Muscle layer of colon (tissue), 2 donors: ENCODE measurements around the gene CCDC178.
"Not testable (repeated sequence)": the region's sequence is repeated elsewhere in the genome, so short reads cannot be mapped to it uniquely, and the experiment has no call there.

ENCODE experiments used
- H3K27ac ChIP-seq: one replicate; pipeline ENCODE4 v1.7.0; 2013; ENCODE audit warnings: low read depth, mild to moderate bottlenecking, low read length, moderate library complexity
- H3K27me3 ChIP-seq, 2 donors: one replicate each; pipeline ENCODE4 v1.7.0; 2013; ENCODE audit warnings: low read length in 2 of 2, mild to moderate bottlenecking in 2 of 2; ENCODE audit not compliant: insufficient read depth in 2 of 2, control insufficient read depth in 1 of 2
- H3K36me3 ChIP-seq: one replicate; pipeline ENCODE4 v1.7.0; 2013; ENCODE audit warnings: mild to moderate bottlenecking, low read length; ENCODE audit not compliant: insufficient read depth
- H3K4me1 ChIP-seq: one replicate; pipeline ENCODE4 v1.7.0; 2013; ENCODE audit warnings: mild to moderate bottlenecking, low read length; ENCODE audit not compliant: insufficient read depth
- H3K4me3 ChIP-seq, 2 donors: one replicate each; pipeline ENCODE4 v1.7.0; 2013; ENCODE audit warnings: low read length in 2 of 2, low read depth in 1 of 2, mild to moderate bottlenecking in 1 of 2, moderate library complexity in 1 of 2
- H3K9ac ChIP-seq: one replicate; pipeline ENCODE4 v1.7.0; 2013; ENCODE audit warnings: low read length
- H3K9me3 ChIP-seq: one replicate; pipeline ENCODE4 v1.7.0; 2013; ENCODE audit warnings: mild to moderate bottlenecking, low read length
- donor health status: abdominal sarcoma.
- donor health status: Adenocarcinoma of cecum.

The CCDC178 gene

DNA sequence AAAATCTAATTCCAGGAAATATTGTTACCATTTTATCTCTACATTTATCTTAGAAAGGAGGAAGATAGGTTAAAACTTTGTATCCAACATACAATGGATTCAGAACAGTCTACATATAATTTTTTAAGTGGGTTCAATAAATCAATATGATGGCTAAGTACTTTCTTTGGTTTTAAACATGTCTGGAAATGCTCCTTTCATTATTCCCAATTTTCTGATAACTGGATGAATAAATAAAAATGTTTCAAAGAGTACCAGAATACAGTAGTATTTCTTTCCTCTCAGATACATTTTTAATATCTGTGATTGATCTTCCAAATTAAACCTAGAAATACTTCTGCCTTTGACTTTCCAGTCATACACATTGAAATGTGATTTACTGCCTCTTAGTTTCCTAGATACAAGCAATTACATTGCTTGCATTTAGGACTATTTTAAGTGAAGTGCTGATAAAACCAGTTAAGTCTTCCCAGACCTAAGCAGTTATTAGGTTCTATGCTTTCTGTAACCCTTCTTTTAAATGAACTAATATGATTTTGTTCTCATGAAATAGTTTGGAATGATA, 283.5 kb downstream of the CCDC178 start:
- Histone ChIP-seq H3K27ac (no peak overlapping the region), H3K27me3 (no peaks in the 10 kb centered on the region), H3K4me3 (no peak overlapping the region), H3K36me3 (no peaks in the 10 kb centered on the region), H3K9ac (no peak overlapping the region), H3K4me1 (no peaks in the 10 kb centered on the region), H3K9me3 (no peaks in the 10 kb centered on the region)

DNA sequence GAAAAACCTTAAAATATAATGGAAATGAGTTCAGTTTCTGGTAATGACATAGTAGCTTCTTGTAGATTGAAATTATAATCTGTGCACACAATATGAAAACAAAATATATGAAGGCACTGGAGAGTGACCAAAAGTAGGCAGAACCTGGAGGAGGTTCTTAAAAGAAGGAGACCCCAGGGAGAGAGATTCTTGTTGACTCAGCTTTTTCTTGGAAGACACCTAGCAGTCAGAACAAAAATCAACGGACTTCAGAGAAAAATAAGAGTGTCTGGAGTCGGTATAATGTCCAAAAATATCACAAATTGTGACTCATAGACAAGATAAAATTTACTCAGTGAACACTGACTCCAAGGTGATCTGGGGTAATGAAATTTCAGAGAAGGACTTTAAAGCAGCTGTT, 286.5 kb downstream of the CCDC178 start:
- Histone ChIP-seq H3K27ac (no peak overlapping the region), H3K4me1 (no peaks in the 10 kb centered on the region), H3K36me3 (no peaks in the 10 kb centered on the region), H3K9ac (no peak overlapping the region), H3K9me3 (no peaks in the 10 kb centered on the region), H3K27me3 (no peaks in the 10 kb centered on the region), H3K4me3 (no peak overlapping the region)

DNA sequence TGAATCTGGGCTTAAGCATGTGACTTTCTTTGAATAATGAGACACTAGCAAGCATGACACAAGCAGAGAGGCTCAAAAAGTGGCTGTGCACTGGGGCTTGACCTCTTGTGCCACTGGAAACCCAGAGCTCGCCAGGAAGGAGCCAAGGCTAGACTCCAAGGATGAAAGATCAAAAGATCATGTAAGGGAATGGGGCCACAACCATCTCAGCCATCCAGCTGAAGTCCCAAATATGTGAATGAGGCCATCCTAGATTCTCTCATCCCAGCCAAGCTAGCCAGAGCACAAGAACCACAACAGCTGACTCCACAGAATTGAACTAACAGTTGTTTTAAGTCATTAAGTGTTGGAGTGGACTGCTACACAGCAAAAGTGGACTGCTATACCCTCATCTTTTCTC, 288.1 kb downstream of the CCDC178 start:
- H3K4me1 ChIP-seq = no peaks in the 10 kb centered on the region
- H3K36me3 ChIP-seq = no peaks in the 10 kb centered on the region
- no peak overlapping the region for H3K27ac ChIP-seq
- H3K4me3 ChIP-seq = no peak overlapping the region
- no peaks in the 10 kb centered on the region for H3K9me3 ChIP-seq
- H3K27me3 ChIP-seq = no peaks in the 10 kb centered on the region
- no peak overlapping the region for H3K9ac ChIP-seq

DNA sequence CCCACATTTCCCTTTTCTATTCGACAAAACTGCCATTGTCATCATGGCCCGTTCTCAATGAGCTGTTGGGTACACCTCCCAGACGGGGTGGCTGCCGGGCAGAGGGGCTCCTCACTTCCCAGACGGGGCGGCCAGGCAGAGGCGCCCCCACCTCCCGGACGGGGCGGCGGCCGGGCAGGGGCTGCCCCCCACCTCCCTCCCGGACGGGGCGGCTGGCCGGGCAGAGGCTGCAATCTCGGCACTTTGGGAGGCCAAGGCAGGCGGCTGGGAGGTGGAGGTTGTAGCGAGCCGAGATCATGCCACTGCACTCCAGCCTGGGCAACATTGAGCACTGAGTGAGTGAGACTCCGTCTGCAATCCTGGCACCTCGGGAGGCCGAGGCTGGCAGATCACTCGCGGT, 292.7 kb downstream of the CCDC178 start:
- not testable (repeated sequence) for H3K27ac ChIP-seq, H3K4me3 ChIP-seq, H3K4me1 ChIP-seq, H3K9me3 ChIP-seq, H3K27me3 ChIP-seq, H3K9ac ChIP-seq, H3K36me3 ChIP-seq

DNA sequence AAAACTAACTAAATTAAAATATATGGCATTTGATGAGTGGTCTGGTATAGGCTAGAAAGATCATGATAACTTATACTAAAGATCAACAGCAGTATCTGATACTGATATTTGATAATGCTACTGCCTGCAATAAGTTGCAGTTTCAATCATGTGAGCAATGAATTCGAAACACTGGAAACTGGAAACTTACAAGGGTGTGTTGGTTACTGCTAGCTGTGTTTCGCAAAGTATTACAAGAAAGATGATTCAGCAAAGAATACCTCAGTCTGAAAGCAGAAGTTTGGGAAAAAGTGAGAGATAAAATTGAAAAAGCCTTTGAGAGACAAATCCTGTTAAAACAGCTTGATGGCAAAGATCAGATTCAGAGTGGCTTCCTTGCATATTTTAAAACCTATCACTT, 294.5 kb downstream of the CCDC178 start:
- Histone ChIP-seq H3K27ac (no peak overlapping the region), H3K27me3 (no peaks in the 10 kb centered on the region), H3K36me3 (no peaks in the 10 kb centered on the region), H3K9me3 (no peaks in the 10 kb centered on the region), H3K4me1 (no peaks in the 10 kb centered on the region), H3K9ac (no peak overlapping the region), H3K4me3 (no peak overlapping the region)

DNA sequence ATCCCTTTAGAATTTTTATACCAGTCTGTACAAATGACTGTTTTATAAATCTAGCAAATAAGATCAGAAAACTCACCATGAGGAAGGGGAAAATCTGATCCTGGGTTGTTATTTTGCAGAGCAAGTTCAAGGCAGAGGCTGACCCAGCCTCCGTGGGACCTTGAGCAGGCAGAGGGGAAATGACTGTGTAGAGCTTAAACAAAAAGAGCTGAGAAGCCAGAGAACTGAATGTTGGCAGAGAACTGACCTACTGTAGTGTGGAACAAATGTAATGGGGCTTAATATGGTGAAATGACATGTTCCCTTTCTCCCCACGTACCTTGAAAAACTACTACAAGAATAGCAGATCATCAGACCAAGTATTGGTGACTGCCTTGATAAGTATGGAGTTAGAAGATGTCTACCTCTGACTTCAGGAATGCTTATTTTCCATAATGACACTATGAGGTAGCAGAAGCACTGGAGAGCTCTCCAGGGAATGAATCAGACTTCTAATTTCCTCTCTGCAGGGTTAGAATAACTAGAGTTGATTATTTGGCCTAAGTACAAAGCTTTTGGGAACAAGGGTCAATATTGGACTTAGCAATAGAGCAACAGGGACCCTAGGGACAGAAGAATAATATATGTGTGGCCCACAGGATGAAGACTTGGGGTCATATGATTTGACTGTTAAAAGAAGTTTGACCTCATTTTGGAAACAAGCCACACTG, 304.4 kb downstream of the CCDC178 start:
- no peak overlapping the region for H3K27ac ChIP-seq
- H3K4me3 ChIP-seq = no peak overlapping the region

DNA sequence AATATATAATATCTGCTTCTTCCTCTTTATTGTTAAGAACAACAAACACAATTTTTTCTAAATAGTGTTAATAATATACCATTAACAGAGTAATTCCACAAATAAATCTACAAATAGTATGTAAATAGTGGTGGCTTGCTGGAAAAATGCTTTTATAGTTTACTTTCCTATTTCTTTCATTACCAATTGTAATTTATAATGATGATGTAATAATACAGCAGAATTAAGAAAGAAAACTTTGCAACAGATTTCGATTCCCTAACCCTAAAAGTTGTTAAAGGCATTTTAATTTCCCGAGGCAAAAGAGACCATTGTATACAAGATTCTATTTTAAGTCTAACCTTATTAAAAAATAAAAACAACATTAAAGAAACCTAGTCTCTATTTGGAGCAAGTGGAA, 307.9 kb downstream of the CCDC178 start:
- no peaks in the 10 kb centered on the region for H3K27me3 ChIP-seq
- no peak overlapping the region for H3K4me3 ChIP-seq
- H3K9me3 ChIP-seq = no peaks in the 10 kb centered on the region
- H3K36me3 ChIP-seq = no peaks in the 10 kb centered on the region
- no peaks in the 10 kb centered on the region for H3K4me1 ChIP-seq
- no peak overlapping the region for H3K27ac ChIP-seq
- no peak overlapping the region for H3K9ac ChIP-seq

More for the DNA sequence above, 304.4 kb downstream of the CCDC178 start:
- Histone ChIP-seq H3K9me3 (no peaks in the 10 kb centered on the region), H3K9ac (no peak overlapping the region), H3K27me3 (no peaks in the 10 kb centered on the region), H3K36me3 (no peaks in the 10 kb centered on the region), H3K4me1 (no peaks in the 10 kb centered on the region)

DNA sequence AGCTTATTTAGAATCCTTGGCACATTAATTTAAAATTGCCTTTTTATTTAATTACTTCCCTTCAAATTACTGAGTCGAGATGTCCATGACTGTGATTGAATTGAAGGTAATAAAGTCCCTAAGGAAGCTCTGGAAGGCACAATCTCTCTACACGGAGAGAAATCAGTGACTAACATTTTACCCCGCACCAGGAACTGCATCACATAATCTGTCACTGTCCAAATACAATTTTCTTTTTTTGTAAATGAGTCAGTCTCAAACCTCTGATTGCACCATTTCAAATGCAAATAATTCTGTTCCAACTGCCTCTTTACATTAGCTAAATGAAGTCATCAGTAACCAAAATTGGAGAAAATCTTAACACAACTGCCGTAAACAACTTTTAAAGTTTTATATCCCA, 311.9 kb downstream of the CCDC178 start:
- H3K36me3 ChIP-seq = no peaks in the 10 kb centered on the region
- no peaks in the 10 kb centered on the region for H3K27me3 ChIP-seq
- no peaks in the 10 kb centered on the region for H3K9me3 ChIP-seq
- no peak overlapping the region for H3K9ac ChIP-seq
- H3K27ac ChIP-seq = no peak overlapping the region
- no peak overlapping the region for H3K4me3 ChIP-seq
- H3K4me1 ChIP-seq = no peaks in the 10 kb centered on the region

DNA sequence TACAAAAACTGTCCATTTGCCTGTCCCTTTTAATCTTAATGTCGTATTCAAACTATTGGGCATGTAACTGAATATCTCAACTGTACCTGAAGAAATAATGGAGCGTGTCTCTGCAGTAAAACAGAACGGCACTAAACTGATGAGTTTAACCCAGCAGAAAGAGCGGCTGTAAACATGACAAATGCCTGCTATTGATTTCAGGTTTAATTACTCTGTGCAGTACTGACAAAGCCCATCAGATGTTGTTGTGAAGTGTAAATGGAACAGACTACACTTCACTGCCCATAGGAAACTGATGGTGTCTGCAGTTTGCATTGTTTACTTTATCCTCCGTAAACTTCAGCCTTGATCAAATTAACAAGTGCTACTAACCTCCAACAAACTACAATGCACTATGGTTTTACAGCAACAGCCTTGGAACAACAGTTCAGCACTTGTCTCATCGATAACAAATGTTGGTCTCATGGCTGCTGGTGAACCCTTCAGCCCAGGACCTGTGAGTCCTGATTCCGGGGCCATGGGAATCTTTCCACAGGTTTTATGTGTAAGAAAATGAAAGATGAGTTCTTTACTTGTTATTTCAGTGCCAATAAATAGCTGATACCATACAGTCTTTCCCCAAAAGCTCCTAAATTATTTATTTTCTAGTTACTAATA, 316.5 kb downstream of the CCDC178 start:
- H3K9me3 ChIP-seq = no peaks in the 10 kb centered on the region
- no peak overlapping the region for H3K9ac ChIP-seq
- no peaks in the 10 kb centered on the region for H3K4me1 ChIP-seq
- no peak overlapping the region for H3K27ac ChIP-seq
- H3K27me3 ChIP-seq = no peaks in the 10 kb centered on the region
- H3K36me3 ChIP-seq = no peaks in the 10 kb centered on the region
- no peak overlapping the region for H3K4me3 ChIP-seq

DNA sequence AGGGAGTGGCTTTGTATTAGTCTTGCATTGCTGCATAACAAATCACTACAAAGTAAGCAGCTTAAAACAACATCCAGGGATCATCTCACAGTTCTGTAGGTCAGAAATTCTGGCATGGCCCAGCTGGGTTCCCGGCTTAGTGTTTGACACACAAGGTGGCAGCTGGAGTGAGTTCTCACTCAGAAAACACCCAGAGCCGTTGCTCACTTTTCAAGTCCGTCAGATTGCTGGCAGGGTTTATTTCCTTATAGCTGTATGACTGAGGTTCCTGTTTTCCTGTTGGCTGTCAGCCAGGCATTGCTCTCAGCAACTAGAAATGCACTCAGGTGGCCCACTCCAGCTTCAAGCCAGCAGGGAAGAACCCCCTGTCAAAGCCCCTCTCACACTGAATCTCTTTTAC, 324.1 kb downstream of the CCDC178 start:
- H3K9ac ChIP-seq = no peak overlapping the region
- H3K9me3 ChIP-seq = no peaks in the 10 kb centered on the region
- H3K27ac ChIP-seq = no peak overlapping the region
- H3K36me3 ChIP-seq = no peaks in the 10 kb centered on the region
- no peaks in the 10 kb centered on the region for H3K4me1 ChIP-seq
- H3K27me3 ChIP-seq = no peaks in the 10 kb centered on the region
- H3K4me3 ChIP-seq = no peak overlapping the region

DNA sequence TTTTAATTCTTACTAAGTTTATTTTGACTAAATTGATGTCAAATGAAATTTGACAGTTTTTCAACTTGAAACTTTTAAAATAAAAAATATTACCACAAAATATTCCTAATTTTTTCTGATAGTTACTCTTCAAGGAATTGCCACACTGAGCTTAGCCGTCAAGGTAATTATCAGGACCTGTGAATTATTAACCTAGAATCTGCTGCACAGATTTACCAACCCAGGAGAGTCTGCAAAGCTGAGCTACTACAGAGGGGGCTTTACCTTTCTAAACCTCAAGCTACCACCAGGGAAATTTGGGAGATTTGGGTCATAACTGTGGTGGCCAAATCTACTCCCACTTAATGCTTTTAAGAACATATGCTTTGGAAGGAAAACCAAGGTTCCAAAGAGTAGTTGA, 324.6 kb downstream of the CCDC178 start:
- Histone ChIP-seq H3K4me1 (no peaks in the 10 kb centered on the region), H3K36me3 (no peaks in the 10 kb centered on the region), H3K9ac (no peak overlapping the region), H3K9me3 (no peaks in the 10 kb centered on the region), H3K27me3 (no peaks in the 10 kb centered on the region), H3K27ac (no peak overlapping the region), H3K4me3 (no peak overlapping the region)

DNA sequence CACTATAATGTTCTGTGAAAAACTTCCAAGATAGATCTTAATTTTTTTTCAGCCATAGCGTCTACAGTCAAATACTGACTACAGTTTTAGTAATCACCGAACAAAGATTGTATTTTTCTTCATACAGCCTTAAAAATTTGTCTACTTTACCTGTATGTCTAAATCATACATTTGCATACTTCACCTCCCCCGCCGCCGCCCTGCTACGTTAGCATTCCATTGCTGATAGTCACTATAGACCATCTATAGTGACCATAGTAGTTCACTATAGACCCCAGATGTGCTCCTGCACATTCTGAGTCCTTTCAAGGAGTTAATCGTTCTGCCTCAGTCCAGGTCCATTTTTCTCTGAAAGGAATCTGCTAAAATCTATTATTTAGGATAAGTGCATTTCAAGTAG, 325.0 kb downstream of the CCDC178 start:
- H3K9ac ChIP-seq = no peak overlapping the region
- no peak overlapping the region for H3K27ac ChIP-seq
- H3K4me1 ChIP-seq = no peaks in the 10 kb centered on the region
- no peaks in the 10 kb centered on the region for H3K9me3 ChIP-seq
- no peaks in the 10 kb centered on the region for H3K36me3 ChIP-seq
- H3K4me3 ChIP-seq = no peak overlapping the region
- no peaks in the 10 kb centered on the region for H3K27me3 ChIP-seq
